KBM-7 (cell line): ENCODE data around the gene STK11.

Source experiments
- DNase-seq: peaks from one replicate; pipeline ENCODE4 v3.0.0-alpha.2; 2015
- in situ Hi-C: fragments of 300-500 bp; cut with MboI; formaldehyde crosslinking; loops from 2 replicates; pipeline ENCODE4 v1.14.3; 2020; ENCODE audit warnings: low sequenced_read_pairs, low pct_unique_long_range_greater_than_20kb, mixed read lengths

The STK11 gene

GRCh38 chr19:1276628-1277022 lies 71.0 kb downstream of the STK11 start:
- no peak for DNase-seq

DNA sequence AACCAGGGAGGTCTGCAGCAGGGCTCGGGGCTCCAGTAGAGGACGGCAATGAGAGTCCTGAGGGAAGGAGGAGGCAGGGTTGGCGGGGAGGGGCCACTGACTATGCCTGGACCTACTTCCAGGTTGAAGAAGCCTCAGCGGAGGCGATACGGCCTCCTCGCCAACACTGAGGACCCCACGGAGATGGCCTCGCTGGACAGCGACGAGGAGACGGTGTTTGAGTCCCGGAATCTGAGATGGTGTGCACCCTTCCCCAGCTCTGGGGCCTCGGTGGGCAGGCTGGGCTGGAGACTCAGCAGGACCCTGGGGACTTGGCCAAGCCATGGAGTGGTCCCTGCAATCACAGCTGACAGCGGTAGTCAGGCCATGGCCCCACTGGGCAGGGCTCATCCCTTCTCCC lies 71.5 kb downstream of the STK11 start:
- DNase-seq = no peak
- in situ Hi-C loops = no loop called here

More at GRCh38 chr19:1276628-1277022, 71.0 kb downstream of the STK11 start:
- in situ Hi-C loops = no loop called here
